ENCODE data around the gene PTPRCAP.

The PTPRCAP gene

GRCh38 chr11:67440229-67441097, 3.0 kb upstream of the PTPRCAP start:
- DNase-seq = no peak

GRCh38 chr11:67439321-67440228, 2.1 kb upstream of the PTPRCAP start:
- peak; percentile 30 for DNase-seq

GRCh38 chr11:67438158-67438902, 848 bp upstream of the PTPRCAP start:
- DNase-seq = peak; percentile 77

GRCh38 chr11:67437809-67438157, 301 bp upstream of the PTPRCAP start:
- no peak for DNase-seq

GRCh38 chr11:67436459-67437081, 912 bp downstream of the PTPRCAP start:
- DNase-seq = peak; percentile 73

GRCh38 chr11:67435727-67436458, 1.6 kb downstream of the PTPRCAP start:
- DNase-seq = no peak

GRCh38 chr11:67435031-67435726, 2.3 kb downstream of the PTPRCAP start:
- peak; percentile 32 for DNase-seq

GRCh38 chr11:67434395-67434881, 3.0 kb downstream of the PTPRCAP start:
- DNase-seq = peak; percentile 26

- DNase-seq = no peak
These were observed 3.7 kb downstream of the PTPRCAP start for GRCh38 chr11:67433536-67434394.

- DNase-seq = no peak
These were observed 4.7 kb downstream of the PTPRCAP start for GRCh38 chr11:67432655-67433349.

GRCh38 chr11:67431346-67432249, 5.9 kb downstream of the PTPRCAP start:
- no peak for DNase-seq

- no peak for DNase-seq
These were observed 7.8 kb downstream of the PTPRCAP start for GRCh38 chr11:67429722-67430121.

GRCh38 chr11:67429038-67429668, 8.3 kb downstream of the PTPRCAP start:
- DNase-seq = no peak

- peak; percentile 99 for DNase-seq
These were observed 9.2 kb downstream of the PTPRCAP start, which contains the start of gene RPS6KB2 for GRCh38 chr11:67428052-67429001. RPS6KB2 (plus strand) TSS chr11:67428494; CDS start chr11:67428546, 52 bp downstream.

GRCh38 chr11:67427364-67427859, 10.1 kb downstream of the PTPRCAP start:
- peak; percentile 18 for DNase-seq
